Measurements from ENCODE around the gene DEFB110.

The DEFB110 gene

GRCh38 chr6:50021894-50022293 is at the start of gene DEFB110:
TSS of gene DEFB110 (minus strand) at chr6:50021994. CDS start at chr6:50021935, 59 bp downstream.
- Histone ChIP-seq H3K9me3 (ENCODE audit: severe bottlenecking) (no peaks in the 10 kb centered on the region), H3K4me3 (ENCODE audit: severe bottlenecking) (no peak within 1 kb of the TSS), H3K27ac (ENCODE audit: poor library complexity, severe bottlenecking) (no peak within 1 kb of the TSS), H3K27me3 (ENCODE audit: insufficient read depth, poor library complexity, severe bottlenecking) (no peaks in the 10 kb centered on the region), H3K36me3 (ENCODE audit: low read depth) (no peaks in the 10 kb centered on the region), H3K4me1 (ENCODE audit: insufficient read depth, poor library complexity, severe bottlenecking) (no peaks in the 10 kb centered on the region)
- ATAC-seq (ENCODE audit: low read depth) (no peak), DNase-seq (ENCODE audit: low spot score) (no peak)
- TF ChIP-seq, protein P1, sequence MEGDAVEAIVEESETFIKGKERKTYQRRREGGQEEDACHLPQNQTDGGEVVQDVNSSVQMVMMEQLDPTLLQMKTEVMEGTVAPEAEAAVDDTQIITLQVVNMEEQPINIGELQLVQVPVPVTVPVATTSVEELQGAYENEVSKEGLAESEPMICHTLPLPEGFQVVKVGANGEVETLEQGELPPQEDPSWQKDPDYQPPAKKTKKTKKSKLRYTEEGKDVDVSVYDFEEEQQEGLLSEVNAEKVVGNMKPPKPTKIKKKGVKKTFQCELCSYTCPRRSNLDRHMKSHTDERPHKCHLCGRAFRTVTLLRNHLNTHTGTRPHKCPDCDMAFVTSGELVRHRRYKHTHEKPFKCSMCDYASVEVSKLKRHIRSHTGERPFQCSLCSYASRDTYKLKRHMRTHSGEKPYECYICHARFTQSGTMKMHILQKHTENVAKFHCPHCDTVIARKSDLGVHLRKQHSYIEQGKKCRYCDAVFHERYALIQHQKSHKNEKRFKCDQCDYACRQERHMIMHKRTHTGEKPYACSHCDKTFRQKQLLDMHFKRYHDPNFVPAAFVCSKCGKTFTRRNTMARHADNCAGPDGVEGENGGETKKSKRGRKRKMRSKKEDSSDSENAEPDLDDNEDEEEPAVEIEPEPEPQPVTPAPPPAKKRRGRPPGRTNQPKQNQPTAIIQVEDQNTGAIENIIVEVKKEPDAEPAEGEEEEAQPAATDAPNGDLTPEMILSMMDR (IDR thresholded peaks at IDR 0.05; ENCODE audit: poor library complexity, severe bottlenecking) = no peak

GRCh38 chr6:50070101-50070500 is 48.3 kb upstream of the DEFB110 start:
- H3K27me3 ChIP-seq (ENCODE audit: insufficient read depth, poor library complexity, severe bottlenecking) = peaks cover 10% of the 10 kb centered on the region
- no peak overlapping the region for H3K27ac ChIP-seq (ENCODE audit: poor library complexity, severe bottlenecking)
- TF ChIP-seq, protein P1 (IDR thresholded peaks at IDR 0.05; ENCODE audit: poor library complexity, severe bottlenecking) = no peak
- no peaks in the 10 kb centered on the region for H3K36me3 ChIP-seq (ENCODE audit: low read depth)
- no peak overlapping the region for H3K4me3 ChIP-seq (ENCODE audit: severe bottlenecking)
- ATAC-seq (ENCODE audit: low read depth) (no peak), DNase-seq (ENCODE audit: low spot score) (no peak)
- no peaks in the 10 kb centered on the region for H3K9me3 ChIP-seq (ENCODE audit: severe bottlenecking)
- H3K4me1 ChIP-seq (ENCODE audit: insufficient read depth, poor library complexity, severe bottlenecking) = no peaks in the 10 kb centered on the region

DNA sequence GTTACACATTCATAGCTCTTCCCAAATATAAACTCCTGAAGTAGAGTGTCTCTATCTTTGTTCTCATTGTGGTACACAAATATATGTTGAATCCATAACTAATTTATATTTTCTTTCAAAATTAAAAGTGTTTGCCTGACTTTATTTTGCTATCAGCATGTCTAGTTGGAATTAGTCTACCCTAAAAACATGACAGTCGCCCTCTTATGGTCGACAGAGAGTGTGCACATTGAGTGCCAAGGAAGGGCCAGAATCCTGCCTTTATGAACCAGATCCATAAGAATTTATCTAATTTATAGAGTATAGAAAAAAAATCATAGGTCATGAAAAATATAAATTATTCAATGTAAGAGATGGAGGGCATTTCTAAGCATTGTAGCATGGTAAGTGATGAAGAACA is 40.3 kb upstream of the DEFB110 start:
- Histone ChIP-seq H3K27ac (ENCODE audit: poor library complexity, severe bottlenecking) (no peak overlapping the region), H3K4me1 (ENCODE audit: insufficient read depth, poor library complexity, severe bottlenecking) (no peaks in the 10 kb centered on the region), H3K4me3 (ENCODE audit: severe bottlenecking) (no peak overlapping the region), H3K27me3 (ENCODE audit: insufficient read depth, poor library complexity, severe bottlenecking) (no peaks in the 10 kb centered on the region), H3K9me3 (ENCODE audit: severe bottlenecking) (no peaks in the 10 kb centered on the region), H3K36me3 (ENCODE audit: low read depth) (no peaks in the 10 kb centered on the region)
- no peak for DNase-seq (ENCODE audit: low spot score)
- no peak for ATAC-seq (ENCODE audit: low read depth)
- TF ChIP-seq, protein P1 (IDR thresholded peaks at IDR 0.05; ENCODE audit: poor library complexity, severe bottlenecking) = peak; percentile 57

DNA sequence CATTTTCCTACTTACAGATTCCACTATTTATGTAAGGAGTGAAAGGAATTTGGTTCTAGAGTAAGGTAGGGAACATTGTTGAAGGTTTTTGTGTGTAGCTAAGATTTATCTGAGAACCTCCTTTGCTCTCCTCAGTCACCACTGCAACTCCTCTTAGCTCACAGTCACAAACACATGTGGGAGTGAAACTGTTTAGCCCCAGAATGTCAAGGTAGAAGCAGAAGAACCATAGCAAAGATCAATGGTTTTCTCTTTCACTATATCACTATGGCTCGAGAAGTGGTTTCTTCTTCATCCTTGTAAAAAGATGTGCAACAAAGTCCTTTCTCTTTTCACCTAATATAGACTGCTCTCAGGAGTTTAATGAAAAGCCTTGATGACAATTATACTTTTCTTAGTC is 34.4 kb upstream of the DEFB110 start:
- no peak overlapping the region for H3K4me3 ChIP-seq (ENCODE audit: severe bottlenecking)
- ATAC-seq (ENCODE audit: low read depth) (no peak), DNase-seq (ENCODE audit: low spot score) (no peak)
- TF ChIP-seq, protein P1 (IDR thresholded peaks at IDR 0.05; ENCODE audit: poor library complexity, severe bottlenecking) = no peak
- no peak overlapping the region for H3K27ac ChIP-seq (ENCODE audit: poor library complexity, severe bottlenecking)
- peaks cover 19% of the 10 kb centered on the region for H3K27me3 ChIP-seq (ENCODE audit: insufficient read depth, poor library complexity, severe bottlenecking)
- no peaks in the 10 kb centered on the region for H3K4me1 ChIP-seq (ENCODE audit: insufficient read depth, poor library complexity, severe bottlenecking)
- H3K36me3 ChIP-seq (ENCODE audit: low read depth) = no peaks in the 10 kb centered on the region
- no peaks in the 10 kb centered on the region for H3K9me3 ChIP-seq (ENCODE audit: severe bottlenecking)

- Histone ChIP-seq H3K9me3 (ENCODE audit: severe bottlenecking) (no peaks in the 10 kb centered on the region), H3K27ac (ENCODE audit: poor library complexity, severe bottlenecking) (no peak within 1 kb of the TSS), H3K4me3 (ENCODE audit: severe bottlenecking) (no peak within 1 kb of the TSS), H3K36me3 (ENCODE audit: low read depth) (no peaks in the 10 kb centered on the region), H3K27me3 (ENCODE audit: insufficient read depth, poor library complexity, severe bottlenecking) (peaks cover 37% of the 10 kb centered on the region), H3K4me1 (ENCODE audit: insufficient read depth, poor library complexity, severe bottlenecking) (no peaks in the 10 kb centered on the region)
- TF ChIP-seq, protein P1 (IDR thresholded peaks at IDR 0.05; ENCODE audit: poor library complexity, severe bottlenecking) = no peak
- ATAC-seq (ENCODE audit: low read depth) (no peak), DNase-seq (ENCODE audit: low spot score) (no peak)
Observed at GRCh38 chr6:50049829-50050228, 28.0 kb upstream of the DEFB110 start, which contains the start of gene DEFB112. TSS of gene DEFB112 (minus strand) at chr6:50049929. CDS start at chr6:50049869, 60 bp downstream.
